MM.1S (cell line): ENCODE results near the gene GAS2L1.

Experiments used
- DNase-seq: peaks from one replicate; pipeline ENCODE4 v3.0.0-alpha.2; 2015
- H2AFZ ChIP-seq: fragments of 300-600 bp; sonication (generic); 2 replicates; pipeline ENCODE4 v1.6.0; 2016; ENCODE audit warnings: antibody characterized with exemption, low read length
- H3F3A ChIP-seq: fragments of 300-600 bp; sonication (generic); 2 replicates; pipeline ENCODE4 v1.6.1; 2016; ENCODE audit warnings: mild to moderate bottlenecking, antibody characterized with exemption, low read length, moderate library complexity, mixed read lengths; ENCODE audit not compliant: insufficient read depth
- H3K27ac ChIP-seq: fragments of 300-600 bp; sonication (generic); 2 replicates; pipeline ENCODE4 v1.5.1; 2016; ENCODE audit warnings: mild to moderate bottlenecking, low read length
- H3K27me3 ChIP-seq: fragments of 300-600 bp; sonication (generic); replicated peaks from 2 replicates; pipeline ENCODE4 v1.6.0; 2016; ENCODE audit warnings: low read length; ENCODE audit not compliant: insufficient read depth
- H3K36me3 ChIP-seq: fragments of 300-600 bp; sonication (generic); replicated peaks from 2 replicates; pipeline ENCODE4 v1.6.1; 2016; ENCODE audit warnings: mild to moderate bottlenecking, low read length, mixed read lengths; ENCODE audit not compliant: insufficient read depth
- H3K4me1 ChIP-seq: fragments of 300-600 bp; sonication (generic); 2 replicates; pipeline ENCODE4 v1.6.1; 2016; ENCODE audit warnings: low read length, mixed read lengths
- H3K4me2 ChIP-seq: fragments of 300-600 bp; sonication (generic); 2 replicates; pipeline ENCODE4 v1.6.0; 2016; ENCODE audit warnings: low read depth, low read length
- H3K4me3 ChIP-seq: fragments of 300-600 bp; sonication (generic); 2 replicates; pipeline ENCODE4 v1.5.1; 2016; ENCODE audit warnings: low read length, mixed read lengths
- H3K79me2 ChIP-seq: fragments of 300-600 bp; sonication (generic); 2 replicates; pipeline ENCODE4 v1.6.1; 2016; ENCODE audit warnings: mixed run types, low read length, mixed read lengths
- H3K9ac ChIP-seq: fragments of 300-600 bp; sonication (generic); 2 replicates; pipeline ENCODE4 v1.6.1; 2016; ENCODE audit warnings: low read length, mixed read lengths
- H3K9me2 ChIP-seq: fragments of 300-600 bp; sonication (generic); replicated peaks from 2 replicates; pipeline ENCODE4 v1.6.1; 2016; ENCODE audit warnings: mild to moderate bottlenecking, low read length, mixed read lengths; ENCODE audit not compliant: insufficient read depth
- H3K9me3 ChIP-seq: fragments of 300-600 bp; sonication (generic); replicated peaks from 2 replicates; pipeline ENCODE4 v1.6.1; 2016; ENCODE audit warnings: mild to moderate bottlenecking, low read length, mixed read lengths; ENCODE audit not compliant: insufficient read depth
- H4K20me1 ChIP-seq: fragments of 300-600 bp; sonication (generic); 2 replicates; pipeline ENCODE4 v1.6.1; 2016; ENCODE audit warnings: mild to moderate bottlenecking, low read length, moderate library complexity, mixed read lengths; ENCODE audit not compliant: insufficient read depth
- CTCF ChIP-seq: fragments of 300-600 bp; sonication (generic); IDR thresholded peaks from 2 replicates; pipeline ENCODE4 v1.5.1; 2016; ENCODE audit warnings: antibody characterized with exemption, low read length, mixed read lengths
- EZH2 ChIP-seq: fragments of 300-600 bp; sonication (generic); optimal IDR thresholded peaks from 2 replicates; pipeline ENCODE3; 2017; ENCODE audit warnings: low read depth, mild to moderate bottlenecking, antibody characterized with exemption, low read length, mixed read lengths
- EZH2phosphoT487 ChIP-seq: fragments of 300-600 bp; sonication (generic); IDR thresholded peaks from 2 replicates; pipeline ENCODE4 v1.6.1; 2018; ENCODE audit warnings: antibody characterized with exemption, low read length

The GAS2L1 gene

DNA sequence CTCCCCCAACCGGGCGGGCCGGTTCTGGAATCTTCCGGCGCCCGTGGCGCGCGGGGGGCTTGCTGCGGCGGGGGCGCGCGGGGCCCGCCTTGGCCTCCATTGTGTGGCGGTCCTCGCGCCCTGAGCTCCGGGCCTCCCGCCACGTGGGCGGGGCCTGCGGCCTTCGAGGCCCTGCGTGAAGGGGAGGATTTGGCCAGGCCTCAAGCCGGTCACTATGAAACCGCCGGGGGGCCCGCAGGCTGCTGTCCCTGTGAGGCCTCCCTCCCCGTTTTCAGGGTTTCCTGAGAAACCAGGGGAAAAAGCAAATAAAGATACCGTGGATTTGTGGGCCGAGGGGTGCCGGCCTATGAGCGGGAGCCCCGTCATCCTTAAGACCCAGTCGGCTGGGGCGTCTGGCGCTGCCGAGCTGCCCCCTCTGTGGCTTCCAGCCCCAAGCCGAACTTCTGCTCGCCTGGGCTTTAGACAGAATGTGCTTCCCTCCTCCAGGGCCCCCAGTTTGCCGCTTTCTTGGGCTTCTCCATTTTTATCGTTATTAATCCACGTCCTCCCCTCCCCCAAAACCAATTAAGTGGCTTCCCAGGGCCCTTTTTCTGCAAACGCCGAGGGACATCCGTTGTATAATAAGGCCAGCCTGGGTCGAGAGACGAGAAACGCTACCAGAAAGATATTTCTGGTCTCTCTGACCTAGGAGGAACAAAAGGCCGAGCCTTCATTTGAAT, 37.8 kb upstream of the GAS2L1 start:
- Histone ChIP-seq H2AFZ (0 out of 2 replicates have a peak overlapping the region, but pooled peaks have one; percentile 82), H3K36me3 (peaks cover 13% of the 10 kb centered on the region), H3K4me1 (peaks cover 21% of the 10 kb centered on the region), H3F3A (0 out of 2 replicates have a peak, but pooled peaks cover 8% of the 10 kb centered on the region), H4K20me1 (peaks cover 47% of the 10 kb centered on the region), H3K9ac (peak overlapping the region; percentile 100), H3K9me3 (no peaks in the 10 kb centered on the region), H3K27me3 (no peaks in the 10 kb centered on the region), H3K4me2 (peak overlapping the region; percentile 99), H3K4me3 (peak overlapping the region; percentile 87), H3K79me2 (peaks cover 82% of the 10 kb centered on the region), H3K27ac (peak overlapping the region; percentile 89), H3K9me2 (no peaks in the 10 kb centered on the region)
- TF ChIP-seq CTCF (0 out of 2 replicates have a peak, but pooled peaks have one; percentile 4), EZH2 (no peak), EZH2phosphoT487 (no peak)
- DNase-seq = peak; percentile 54

DNA sequence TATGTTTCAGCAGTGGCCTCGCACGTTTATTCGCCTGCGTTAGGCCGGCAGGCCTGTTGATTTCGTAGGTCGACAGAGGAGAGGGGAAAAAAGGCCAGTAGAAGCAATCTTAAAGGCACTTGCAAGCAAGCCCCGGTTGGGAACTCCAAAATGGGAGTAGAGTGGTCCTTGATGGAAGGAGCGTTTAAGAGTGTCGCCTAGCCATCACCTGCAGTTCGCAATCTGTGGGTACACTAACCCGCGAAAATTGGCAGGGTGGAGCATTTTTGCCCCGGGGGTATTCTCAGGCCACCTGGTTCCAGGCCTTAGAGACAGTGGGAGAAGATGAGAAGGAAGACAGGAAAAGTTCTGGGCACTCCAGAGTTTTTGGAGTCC, 37.2 kb upstream of the GAS2L1 start:
- Histone ChIP-seq H3K79me2 (peaks cover 86% of the 10 kb centered on the region), H3K4me2 (peak overlapping the region; percentile 99), H3K36me3 (peaks cover 18% of the 10 kb centered on the region), H3K9me3 (no peaks in the 10 kb centered on the region), H4K20me1 (peaks cover 52% of the 10 kb centered on the region), H3K4me3 (peak overlapping the region; percentile 87), H3K27me3 (no peaks in the 10 kb centered on the region), H3K27ac (peak overlapping the region; percentile 89), H3F3A (0 out of 2 replicates have a peak, but pooled peaks cover 8% of the 10 kb centered on the region), H3K9ac (peak overlapping the region; percentile 100), H3K4me1 (peaks cover 21% of the 10 kb centered on the region), H3K9me2 (no peaks in the 10 kb centered on the region), H2AFZ (no peak overlapping the region)
- DNase-seq = no peak
- TF ChIP-seq EZH2phosphoT487 = no peak
- TF ChIP-seq CTCF = no peak
- no peak for TF ChIP-seq EZH2

DNA sequence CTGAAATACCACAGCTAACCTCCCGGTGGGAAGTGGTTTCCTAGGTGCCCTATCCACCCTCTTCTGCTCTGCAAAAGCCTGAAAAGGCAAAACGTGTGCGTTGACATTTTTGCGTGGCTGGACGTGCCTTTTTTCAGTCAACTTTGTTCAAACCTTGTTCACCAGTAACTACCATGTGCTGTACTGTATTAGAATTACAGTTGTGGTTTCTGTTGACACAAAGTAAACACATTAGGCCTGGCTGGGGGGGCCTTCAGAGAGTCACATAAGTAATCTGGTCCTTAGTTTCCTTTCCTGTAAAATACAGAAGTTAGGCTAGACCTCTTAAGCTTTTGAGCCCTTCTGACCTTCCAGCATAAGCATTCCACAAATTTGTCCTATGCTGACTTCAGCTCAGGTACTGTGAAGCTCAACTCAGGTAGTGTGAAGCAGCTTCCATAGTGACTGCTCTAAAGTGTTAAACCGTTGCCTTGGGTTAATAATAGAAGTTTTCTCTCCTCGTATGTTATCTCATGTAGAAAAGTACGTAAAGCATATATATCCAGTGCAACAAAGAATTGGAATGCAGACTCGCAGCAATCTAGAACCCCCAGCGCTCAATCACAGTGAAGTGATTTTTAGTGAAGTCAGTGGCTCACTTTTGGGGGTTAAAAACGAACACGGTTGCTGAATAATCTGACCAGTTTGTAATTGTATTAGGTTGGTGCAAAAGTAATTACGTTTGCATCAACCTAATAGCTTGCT, 36.5 kb upstream of the GAS2L1 start:
- no peaks in the 10 kb centered on the region for H3K9me2 ChIP-seq
- H3K4me2 ChIP-seq = peak overlapping the region; percentile 99
- 0 out of 2 replicates have a peak, but pooled peaks cover 8% of the 10 kb centered on the region for H3F3A ChIP-seq
- no peaks in the 10 kb centered on the region for H3K9me3 ChIP-seq
- peaks cover 21% of the 10 kb centered on the region for H3K4me1 ChIP-seq
- peak overlapping the region; percentile 87 for H3K4me3 ChIP-seq
- TF ChIP-seq CTCF (no peak), EZH2 (no peak), EZH2phosphoT487 (no peak)
- H3K27me3 ChIP-seq = no peaks in the 10 kb centered on the region
- no peak overlapping the region for H2AFZ ChIP-seq
- peak overlapping the region; percentile 100 for H3K9ac ChIP-seq
- peaks cover 91% of the 10 kb centered on the region for H3K79me2 ChIP-seq
- H3K27ac ChIP-seq = peak overlapping the region; percentile 89; the same call in 1 of the 2 replicates
- peaks cover 25% of the 10 kb centered on the region for H3K36me3 ChIP-seq
- peak; percentile 43 for DNase-seq
- peaks cover 59% of the 10 kb centered on the region for H4K20me1 ChIP-seq
